RWPE2 (cell line): Measurements from ENCODE around the gene LGALS14.

Experiments used
- ATAC-seq: fragments of 200-7000 bp; cut with Tn5 transposase; 3 replicates; pipeline ENCODE4 v1.9.1; 2021; ENCODE audit warnings: low read depth
- DNase-seq: peaks from one replicate; pipeline ENCODE4 v3.0.0-alpha.2; 2020; ENCODE audit warnings: low spot score
- H3K27ac ChIP-seq: fragments of 450-650 bp; 2 replicates; pipeline ENCODE4 v1.5.1; 2017; ENCODE audit warnings: mild to moderate bottlenecking; ENCODE audit not compliant: poor library complexity, severe bottlenecking
- H3K27me3 ChIP-seq: fragments of 250-450 bp; sonication (Bioruptor Pico); 2 replicates; pipeline ENCODE4 v1.5.1; 2021; ENCODE audit warnings: mild to moderate bottlenecking, moderate library complexity; ENCODE audit not compliant: insufficient read depth, poor library complexity, severe bottlenecking
- H3K36me3 ChIP-seq: fragments of 250-450 bp; sonication (Bioruptor Pico); 2 replicates; pipeline ENCODE4 v1.5.1; 2020; ENCODE audit warnings: low read depth, mild to moderate bottlenecking, moderate library complexity
- H3K4me1 ChIP-seq: fragments of 250-450 bp; sonication (Bioruptor Pico); 2 replicates; pipeline ENCODE4 v1.5.1; 2021; ENCODE audit warnings: mild to moderate bottlenecking, moderate library complexity; ENCODE audit not compliant: insufficient read depth, poor library complexity, severe bottlenecking
- H3K4me3 ChIP-seq: fragments of 250-450 bp; sonication (Bioruptor Pico); 2 replicates; pipeline ENCODE4 v1.5.1; 2021; ENCODE audit warnings: mild to moderate bottlenecking, moderate library complexity; ENCODE audit not compliant: severe bottlenecking
- H3K9me3 ChIP-seq: fragments of 250-450 bp; sonication (Bioruptor Pico); 2 replicates; pipeline ENCODE4 v1.5.1; 2021; ENCODE audit warnings: mild to moderate bottlenecking, moderate library complexity; ENCODE audit not compliant: severe bottlenecking
- TF ChIP-seq, protein P1 (sequence below): fragments of 450-650 bp; IDR thresholded peaks from one replicate; pipeline ENCODE4 v1.5.1; 2017; ENCODE audit warnings: mild to moderate bottlenecking, moderate library complexity; ENCODE audit not compliant: poor library complexity, severe bottlenecking

The LGALS14 gene

DNA sequence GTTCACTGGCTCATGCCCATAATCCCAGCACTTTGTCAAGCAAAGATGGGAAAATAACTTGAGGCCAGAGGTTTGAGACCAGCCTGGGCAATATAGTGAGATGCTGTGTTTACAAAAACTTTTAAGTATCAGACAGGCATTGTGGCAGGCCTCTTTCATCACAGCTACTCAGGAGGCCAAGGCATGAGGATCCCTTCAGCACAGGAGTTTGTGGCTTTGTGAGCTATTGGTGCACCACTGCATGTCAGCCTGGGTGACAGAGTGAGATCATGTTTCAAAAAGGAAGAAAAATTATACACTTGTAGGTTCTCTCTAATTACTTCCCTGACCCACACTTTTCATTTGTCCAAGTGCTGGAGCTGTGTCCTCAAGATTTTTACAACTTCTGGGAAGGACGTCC is 11.5 kb upstream of the LGALS14 start:
- H3K4me1 ChIP-seq = no peaks in the 10 kb centered on the region
- peaks cover 5% of the 10 kb centered on the region for H3K9me3 ChIP-seq
- peaks cover 14% of the 10 kb centered on the region for H3K27me3 ChIP-seq
- TF ChIP-seq, protein P1, sequence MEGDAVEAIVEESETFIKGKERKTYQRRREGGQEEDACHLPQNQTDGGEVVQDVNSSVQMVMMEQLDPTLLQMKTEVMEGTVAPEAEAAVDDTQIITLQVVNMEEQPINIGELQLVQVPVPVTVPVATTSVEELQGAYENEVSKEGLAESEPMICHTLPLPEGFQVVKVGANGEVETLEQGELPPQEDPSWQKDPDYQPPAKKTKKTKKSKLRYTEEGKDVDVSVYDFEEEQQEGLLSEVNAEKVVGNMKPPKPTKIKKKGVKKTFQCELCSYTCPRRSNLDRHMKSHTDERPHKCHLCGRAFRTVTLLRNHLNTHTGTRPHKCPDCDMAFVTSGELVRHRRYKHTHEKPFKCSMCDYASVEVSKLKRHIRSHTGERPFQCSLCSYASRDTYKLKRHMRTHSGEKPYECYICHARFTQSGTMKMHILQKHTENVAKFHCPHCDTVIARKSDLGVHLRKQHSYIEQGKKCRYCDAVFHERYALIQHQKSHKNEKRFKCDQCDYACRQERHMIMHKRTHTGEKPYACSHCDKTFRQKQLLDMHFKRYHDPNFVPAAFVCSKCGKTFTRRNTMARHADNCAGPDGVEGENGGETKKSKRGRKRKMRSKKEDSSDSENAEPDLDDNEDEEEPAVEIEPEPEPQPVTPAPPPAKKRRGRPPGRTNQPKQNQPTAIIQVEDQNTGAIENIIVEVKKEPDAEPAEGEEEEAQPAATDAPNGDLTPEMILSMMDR = no peak
- no peak for ATAC-seq
- no peak for DNase-seq
- H3K36me3 ChIP-seq = no peaks in the 10 kb centered on the region
- no peak overlapping the region for H3K27ac ChIP-seq
- H3K4me3 ChIP-seq = no peak overlapping the region

DNA sequence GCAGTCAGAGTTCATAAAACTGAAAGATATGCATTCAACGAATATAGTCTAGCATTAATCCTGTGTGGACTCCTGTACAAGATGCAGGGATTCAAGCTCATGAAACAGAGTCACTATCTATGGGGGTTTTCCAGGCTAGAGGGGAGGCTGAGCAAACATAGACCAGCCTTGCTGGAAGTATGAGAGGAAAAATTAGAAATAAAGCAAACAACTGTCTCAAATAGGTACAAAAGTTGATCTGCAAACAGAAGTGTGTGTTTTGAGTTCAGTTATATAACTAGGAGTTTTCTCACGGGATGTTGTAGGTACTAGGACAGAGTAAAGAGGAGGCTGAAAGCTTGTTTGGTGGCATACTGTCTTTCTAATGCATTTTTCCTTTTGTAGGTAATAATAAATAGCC is 8.5 kb upstream of the LGALS14 start:
- TF ChIP-seq, protein P1 = no peak
- DNase-seq (no peak), ATAC-seq (no peak)
- H3K9me3 ChIP-seq = no peaks in the 10 kb centered on the region
- H3K36me3 ChIP-seq = no peaks in the 10 kb centered on the region
- no peak overlapping the region for H3K27ac ChIP-seq
- H3K4me3 ChIP-seq = no peak overlapping the region
- H3K4me1 ChIP-seq = no peaks in the 10 kb centered on the region
- H3K27me3 ChIP-seq = peaks cover 26% of the 10 kb centered on the region

DNA sequence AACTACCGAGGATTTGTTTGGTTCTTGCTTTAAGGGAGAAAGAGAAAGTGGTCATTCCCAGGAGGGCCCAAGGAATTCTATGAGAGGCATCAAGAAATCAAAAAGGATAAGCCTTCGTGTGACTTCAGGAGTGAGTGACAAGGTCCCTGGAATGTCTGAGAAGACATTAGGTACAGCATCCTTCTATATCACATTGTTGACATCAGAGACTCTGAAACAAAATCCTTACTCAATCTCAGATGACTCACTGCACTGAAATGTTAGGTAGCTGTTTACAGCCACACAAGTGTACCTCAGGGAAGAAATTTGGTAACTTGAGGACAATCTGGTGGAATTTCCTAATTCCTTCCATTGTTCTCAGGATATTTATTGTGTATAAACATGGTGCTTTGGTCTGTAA is 7.9 kb upstream of the LGALS14 start:
- Histone ChIP-seq H3K36me3 (no peaks in the 10 kb centered on the region), H3K4me3 (no peak overlapping the region), H3K27ac (no peak overlapping the region), H3K4me1 (no peaks in the 10 kb centered on the region), H3K27me3 (peaks cover 23% of the 10 kb centered on the region), H3K9me3 (no peaks in the 10 kb centered on the region)
- ATAC-seq = peak; percentile 29; the same call in 1 of the 3 replicates
- TF ChIP-seq, protein P1 = no peak
- DNase-seq = no peak

DNA sequence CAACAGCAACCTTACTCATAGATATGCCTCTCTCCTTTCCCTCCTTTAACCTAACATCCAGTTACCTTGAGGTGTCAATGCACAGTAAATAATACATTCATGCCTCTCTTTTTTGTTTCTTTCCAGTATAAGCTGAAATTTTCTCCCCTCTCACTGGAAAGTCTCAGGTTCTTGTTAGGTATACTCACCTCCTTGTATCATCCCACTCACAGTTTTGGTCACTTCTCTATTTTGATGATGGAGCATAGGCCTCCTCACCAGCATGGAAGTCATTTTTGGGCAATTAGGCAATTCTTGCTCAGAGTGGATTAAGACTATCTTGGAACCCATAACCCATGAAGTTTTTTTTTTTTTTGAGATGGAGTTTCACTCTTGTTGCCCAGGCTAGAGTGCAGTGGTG is 5.7 kb upstream of the LGALS14 start:
- H3K4me1 ChIP-seq = no peaks in the 10 kb centered on the region
- no peaks in the 10 kb centered on the region for H3K36me3 ChIP-seq
- peaks cover 23% of the 10 kb centered on the region for H3K27me3 ChIP-seq
- no peak overlapping the region for H3K27ac ChIP-seq
- no peak for DNase-seq
- no peak for ATAC-seq
- no peak overlapping the region for H3K4me3 ChIP-seq
- TF ChIP-seq, protein P1 = no peak
- H3K9me3 ChIP-seq = no peaks in the 10 kb centered on the region

DNA sequence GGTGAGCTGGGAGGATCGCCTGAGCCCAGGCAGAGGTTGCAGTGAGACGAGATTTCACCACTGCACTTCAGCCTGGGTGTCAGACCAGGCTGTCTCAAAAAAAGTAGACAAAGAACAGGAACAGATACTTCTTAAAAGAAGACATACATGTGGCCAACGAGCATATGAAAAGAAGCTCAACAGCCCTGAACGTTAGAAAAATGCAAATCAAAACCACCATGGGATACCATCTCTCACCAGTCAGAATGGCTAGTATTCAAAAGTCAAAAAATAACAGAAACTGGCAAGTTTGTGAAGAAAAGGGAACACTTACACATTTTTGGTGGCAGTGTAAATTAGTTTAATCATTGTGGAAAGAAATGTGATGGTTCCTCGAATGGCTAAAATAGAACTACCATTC is 3.0 kb upstream of the LGALS14 start:
- no peaks in the 10 kb centered on the region for H3K9me3 ChIP-seq
- no peak for DNase-seq
- no peak overlapping the region for H3K4me3 ChIP-seq
- H3K36me3 ChIP-seq = no peaks in the 10 kb centered on the region
- no peak overlapping the region for H3K27ac ChIP-seq
- H3K27me3 ChIP-seq = peaks cover 23% of the 10 kb centered on the region
- no peak for ATAC-seq
- TF ChIP-seq, protein P1 = no peak
- no peaks in the 10 kb centered on the region for H3K4me1 ChIP-seq
